Gastroesophageal sphincter (tissue), 3 donors: ENCODE results near the gene RTN4R.

Experiments
- POLR2A ChIP-seq, 2 donors: fragments of 450-650 bp; IDR thresholded peaks; one replicate each; pipeline ENCODE4 v1.6.1; 2017; ENCODE audit warnings: antibody characterized with exemption in 2 of 2, mild to moderate bottlenecking in 2 of 2, moderate library complexity in 1 of 2
- TF ChIP-seq, protein P1 (sequence below), 4 experiments: fragments of 200-600 bp in 2 of 4; fragments of 450-650 bp in 2 of 4; sonication (generic) in 1 of 4; IDR thresholded peaks; one replicate each; pipeline ENCODE4 v1.5.1; 2017 to 2019; ENCODE audit warnings: antibody characterized with exemption in 4 of 4, mild to moderate bottlenecking in 2 of 4, moderate library complexity in 2 of 4

DNA sequence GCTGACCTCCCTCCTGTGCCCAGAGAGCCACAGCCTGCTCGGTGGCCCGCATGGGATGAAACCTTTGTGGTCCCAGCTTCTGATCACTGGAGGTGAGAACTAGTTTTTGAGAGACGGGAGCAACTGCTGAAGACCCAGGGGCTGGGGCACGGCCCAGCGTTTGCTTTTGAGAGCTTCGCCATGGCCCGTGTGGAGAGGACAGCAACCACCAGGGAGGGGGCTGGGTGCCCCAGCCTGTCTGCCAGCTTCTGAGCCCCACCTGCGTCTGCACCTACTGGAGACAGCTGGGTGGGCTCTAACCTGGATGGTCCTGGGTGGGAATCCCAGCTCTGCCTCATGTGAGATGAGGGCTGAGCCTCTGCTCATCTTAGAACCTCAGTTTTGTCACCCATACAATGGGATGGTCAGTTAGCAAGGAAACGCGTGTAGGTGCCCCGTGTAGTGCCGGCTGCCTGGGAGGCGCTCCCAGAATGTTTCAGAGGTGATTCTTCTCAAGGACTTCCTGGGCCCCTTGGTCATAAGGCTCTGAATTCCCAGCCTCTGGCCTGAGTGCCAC, 66.2 kb downstream of the RTN4R start:
- TF ChIP-seq, protein P1, sequence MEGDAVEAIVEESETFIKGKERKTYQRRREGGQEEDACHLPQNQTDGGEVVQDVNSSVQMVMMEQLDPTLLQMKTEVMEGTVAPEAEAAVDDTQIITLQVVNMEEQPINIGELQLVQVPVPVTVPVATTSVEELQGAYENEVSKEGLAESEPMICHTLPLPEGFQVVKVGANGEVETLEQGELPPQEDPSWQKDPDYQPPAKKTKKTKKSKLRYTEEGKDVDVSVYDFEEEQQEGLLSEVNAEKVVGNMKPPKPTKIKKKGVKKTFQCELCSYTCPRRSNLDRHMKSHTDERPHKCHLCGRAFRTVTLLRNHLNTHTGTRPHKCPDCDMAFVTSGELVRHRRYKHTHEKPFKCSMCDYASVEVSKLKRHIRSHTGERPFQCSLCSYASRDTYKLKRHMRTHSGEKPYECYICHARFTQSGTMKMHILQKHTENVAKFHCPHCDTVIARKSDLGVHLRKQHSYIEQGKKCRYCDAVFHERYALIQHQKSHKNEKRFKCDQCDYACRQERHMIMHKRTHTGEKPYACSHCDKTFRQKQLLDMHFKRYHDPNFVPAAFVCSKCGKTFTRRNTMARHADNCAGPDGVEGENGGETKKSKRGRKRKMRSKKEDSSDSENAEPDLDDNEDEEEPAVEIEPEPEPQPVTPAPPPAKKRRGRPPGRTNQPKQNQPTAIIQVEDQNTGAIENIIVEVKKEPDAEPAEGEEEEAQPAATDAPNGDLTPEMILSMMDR (IDR thresholded peaks at IDR 0.05): no peak
- no peak for TF ChIP-seq POLR2A (IDR thresholded peaks at IDR 0.05)
